GM12878 (cell line): ENCODE measurements around the gene IFT88. TPM values are rescaled to one million over a fixed set of nuclear protein-coding genes. Genes with fewer than 3 reads are reported as not detected.

ENCODE experiments used
- ATAC-seq: fragments of 200-7000 bp; cut with Tn5 transposase; 3 replicates; pipeline ENCODE4 v1.9.1; 2020; ENCODE audit warnings: mild to moderate bottlenecking, moderate library complexity
- BruUV-seq: library from RNA; stranded (reverse); fragments of 400-500 nt; replicated peaks from 2 replicates; lab custom pipeline; 2021; lab: Mats Ljungman, UMichigan
- CTCF ChIA-PET: fragments of 300-600 bp; sonication (Branson Sonifier 250); formaldehyde crosslinking; extraction: SDS; loops from one replicate; lab custom pipeline; 2021; ENCODE audit warnings: inconsistent platforms; lab: Yijun Ruan, JAX
- POLR2A ChIA-PET: fragments of 350-600 bp; formaldehyde crosslinking; extraction: SDS; loops from one replicate; lab custom pipeline; 2021; ENCODE audit warnings: inconsistent platforms; lab: Charles Lee
- RAD21 ChIA-PET: fragments of 300-600 bp; sonication (Branson Sonifier 250); formaldehyde crosslinking; loops from one replicate; lab custom pipeline; 2023; ENCODE audit warnings: antibody characterized with exemption; ENCODE audit not compliant: unreplicated experiment; lab: Charles Lee
- SMC1A ChIA-PET: fragments of 300-600 bp; sonication (Branson Sonifier 250); formaldehyde crosslinking; loops from one replicate; lab custom pipeline; 2023; ENCODE audit not compliant: unreplicated experiment, uncharacterized antibody; lab: Charles Lee
- DNase-seq: peaks from one replicate; pipeline ENCODE4 v3.0.0-alpha.2; 2011; ENCODE audit warnings: low read depth, low spot score
- FAIRE-seq: peaks from 3 replicates; lab custom pipeline; 2011; peaks lifted over from hg19 to GRCh38; lab: Jason Lieb, UNC
- H2AFZ ChIP-seq: 2 replicates; pipeline ENCODE4 v1.6.0; 2011; ENCODE audit warnings: low read depth, low read length, control low read depth; ENCODE audit not compliant: control insufficient read depth
- H3K27ac ChIP-seq: 2 replicates; pipeline ENCODE4 v1.5.1; 2011; ENCODE audit warnings: control low read depth; ENCODE audit not compliant: control insufficient read depth, insufficient read depth
- H3K27me3 ChIP-seq, 2 experiments: replicated peaks in 1 of 2; 2 replicates each; pipeline versions ENCODE4 v1.6.0 to v1.6.1; 2011; ENCODE audit warnings: low read length in 1 of 2; ENCODE audit not compliant: control insufficient read depth in 2 of 2, insufficient read depth in 2 of 2
- H3K36me3 ChIP-seq, 2 experiments: 2 replicates each; pipeline ENCODE4 v1.5.1; 2011; ENCODE audit warnings: low read length in 1 of 2; ENCODE audit not compliant: control insufficient read depth in 2 of 2, insufficient read depth in 2 of 2
- H3K4me1 ChIP-seq: 2 replicates; pipeline ENCODE4 v1.6.1; 2011; ENCODE audit warnings: mild to moderate bottlenecking, low read length, moderate library complexity, mixed read lengths; ENCODE audit not compliant: control insufficient read depth, insufficient read depth
- H3K4me2 ChIP-seq: 2 replicates; pipeline ENCODE4 v1.6.0; 2011; ENCODE audit warnings: control low read depth; ENCODE audit not compliant: control insufficient read depth, insufficient read depth
- H3K4me3 ChIP-seq: fragments of 200-600 bp; sonication (generic); 2 replicates; pipeline ENCODE4 v1.5.1; 2016
- H3K79me2 ChIP-seq: 2 replicates; pipeline ENCODE4 v1.6.0; 2011; ENCODE audit warnings: low read length; ENCODE audit not compliant: control insufficient read depth, insufficient read depth
- H3K9ac ChIP-seq: 2 replicates; pipeline ENCODE4 v1.8.0; 2011; ENCODE audit warnings: low read length, control low read depth, mixed read lengths; ENCODE audit not compliant: control insufficient read depth, insufficient read depth
- H3K9me3 ChIP-seq: replicated peaks from 3 replicates; pipeline ENCODE4 v1.5.1; 2011; ENCODE audit warnings: mild to moderate bottlenecking, low read length; ENCODE audit not compliant: control insufficient read depth, insufficient read depth
- H4K20me1 ChIP-seq: 2 replicates; pipeline ENCODE4 v1.6.0; 2011; ENCODE audit not compliant: control insufficient read depth, insufficient read depth
- E2F8 ChIP-seq: fragments of 450-650 bp; IDR thresholded peaks from 2 replicates; pipeline ENCODE4 v1.6.1; 2018; ENCODE audit warnings: mild to moderate bottlenecking, low read depth, moderate library complexity; ENCODE audit not compliant: partially characterized antibody
- MXI1 ChIP-seq: fragments of 150-350 bp; IDR thresholded peaks from 2 replicates; pipeline ENCODE4 v1.6.1; 2011; ENCODE audit warnings: low read depth, mild to moderate bottlenecking, inconsistent platforms, low read length, improper control_type of control experiment
- MYB ChIP-seq: fragments of 150-350 bp; IDR thresholded peaks from 2 replicates; pipeline ENCODE4 v1.6.1; 2014; ENCODE audit warnings: mild to moderate bottlenecking, low read depth, low read length, borderline replicate concordance
- POLR2AphosphoS5 ChIP-seq: IDR thresholded peaks from 2 replicates; pipeline ENCODE4 v1.6.1; 2011; ENCODE audit warnings: mild to moderate bottlenecking, low read length, inconsistent platforms
- YY1 ChIP-seq: IDR thresholded peaks from 2 replicates; pipeline ENCODE4 v1.6.1; 2011; ENCODE audit warnings: low read depth, mild to moderate bottlenecking, low read length
- ZNF217 ChIP-seq: fragments of 450-650 bp; IDR thresholded peaks from 2 replicates; pipeline ENCODE4 v1.6.1; 2017; ENCODE audit warnings: antibody characterized with exemption, mild to moderate bottlenecking
- ZNF384 ChIP-seq: IDR thresholded peaks from 2 replicates; pipeline ENCODE4 v1.6.1; 2012; ENCODE audit warnings: low read depth, mild to moderate bottlenecking, low read length, improper control_type of control experiment, borderline replicate concordance
- whole genome bisulfite sequencing: methylation state at CpG from one replicate; pipeline ENCODE4 v1.1.6; 2016; ENCODE audit warnings: low lambda C conversion rate; ENCODE audit not compliant: insufficient replicate concordance, insufficient coverage; ENCODE audit errors: missing lambda C conversion rate; 5-methylcytosine and 5-hydroxymethylcytosine counted together
- in situ Hi-C: fragments of 300-500 bp; cut with MboI; formaldehyde crosslinking; loops from 9 replicates; pipeline ENCODE4 v1.14.3; 2018; ENCODE audit warnings: mixed read lengths
- intact Hi-C: fragments of 100-400 bp; cut with micrococcal nuclease; formaldehyde crosslinking; loops from one replicate; pipeline ENCODE4 v1.14.2; 2022; ENCODE audit not compliant: unreplicated experiment
- polyA plus RNA-seq, 11 experiments: library from polyadenylated mRNA; depleted of rRNA in 4 of 11; unstranded in 6 of 11; stranded (reverse) in 5 of 11; fragments of >200 nt; fragmentation: Nextera tagmentation in 4 of 11; fragmentation: Illumina TruSeq in 1 of 11; extraction: Ambion mirVana in 4 of 11; extraction: Trizol in 1 of 11; gene quantifications; 1 replicate in 1 of 11; 2 replicates in 10 of 11; pipeline versions ENCODE4 v1.2.1 to v1.2.3, GENCODE V29; 2011 to 2016; ENCODE audit warnings: inconsistent platforms in 2 of 11, missing spikeins in 2 of 11, low read depth in 1 of 11
- total RNA-seq, 4 experiments: library from RNA; depleted of rRNA in 3 of 4; stranded (reverse); fragments of >200 nt in 3 of 4; fragmentation: Illumina TruSeq in 1 of 4; extraction: Trizol in 1 of 4; gene quantifications; 2 replicates each; pipeline versions ENCODE4 v1.2.1 to v1.2.3, GENCODE V29; 2013 to 2021

Gene IFT88
- total and polyA plus RNA-seq, 10 of the 15 experiments (the other 5 are each of a cell fraction or from before 2014, with no cell fraction given), result 2.9 to 5.6 (median 4.1) TPM

- no peak for DNase-seq
- intact Hi-C loops, result no loop called here
- Histone ChIP-seq H3K9me3 (no peaks in the 10 kb centered on the region), H3K27ac (no peak overlapping the region), H3K4me1 (no peaks in the 10 kb centered on the region), H2AFZ (no peak overlapping the region), H3K36me3 (no peaks in the 10 kb centered on the region), H3K79me2 (no peaks in the 10 kb centered on the region), H4K20me1 (no peaks in the 10 kb centered on the region), H3K4me2 (no peak overlapping the region), H3K9ac (no peak overlapping the region), H3K27me3 (no peaks in the 10 kb centered on the region), H3K4me3 (no peak overlapping the region)
- BruUV-seq, result no TSS peak
- ChIA-PET POLR2A (no interaction called here), RAD21 (no interaction called here), SMC1A (no interaction called here), CTCF (no interaction called here)
- TF ChIP-seq E2F8 (no peak), YY1 (no peak), ZNF384 (no peak), ZNF217 (no peak), MXI1 (no peak), POLR2AphosphoS5 (no peak), MYB (no peak)
- WGBS, result 87% methylated on average over 5 of the region's 5 CpGs
- no peak for ATAC-seq
- no peak for FAIRE-seq
- in situ Hi-C loops, result no loop called here
Observed at GRCh38 chr13:20673715-20674114, 106.8 kb downstream of the IFT88 start.
